H9 (cell line): Measurements from ENCODE around the gene HABP4. TPM values are rescaled to one million over a fixed set of nuclear protein-coding genes. Genes with fewer than 3 reads are reported as not detected.

Source experiments
- DNase-seq: peaks from one replicate; pipeline ENCODE4 v3.0.0-alpha.2; 2017
- H2AFZ ChIP-seq: one replicate; pipeline ENCODE4 v1.6.1; 2013; ENCODE audit warnings: mild to moderate bottlenecking, low read length, control low read depth, moderate library complexity
- H2AK5ac ChIP-seq: 2 replicates; pipeline ENCODE4 v1.6.1; 2013; ENCODE audit warnings: low read length, control low read depth, mixed read lengths; ENCODE audit not compliant: insufficient read length
- H2BK120ac ChIP-seq: one replicate; pipeline ENCODE4 v1.6.1; 2013; ENCODE audit warnings: low read depth, mild to moderate bottlenecking, low read length, control low read depth, inconsistent platforms; ENCODE audit not compliant: poor library complexity, severe bottlenecking
- H2BK12ac ChIP-seq: 2 replicates; pipeline ENCODE4 v1.6.1; 2013; ENCODE audit warnings: low read length, control low read depth, mixed read lengths, low read depth; ENCODE audit not compliant: insufficient read length
- H2BK15ac ChIP-seq: 2 replicates; pipeline ENCODE4 v1.6.1; 2013; ENCODE audit warnings: low read depth, low read length, control low read depth
- H2BK20ac ChIP-seq: one replicate; pipeline ENCODE4 v1.6.1; 2013; ENCODE audit warnings: low read depth, mild to moderate bottlenecking, low read length, control low read depth, inconsistent platforms; ENCODE audit not compliant: poor library complexity, severe bottlenecking
- H2BK5ac ChIP-seq: 2 replicates; pipeline ENCODE4 v1.6.1; 2013; ENCODE audit warnings: low read length, control low read depth, mixed read lengths; ENCODE audit not compliant: insufficient read length
- H3K14ac ChIP-seq: 2 replicates; pipeline ENCODE4 v1.6.1; 2013; ENCODE audit warnings: low read length, control low read depth; ENCODE audit not compliant: insufficient read depth
- H3K18ac ChIP-seq: 2 replicates; pipeline ENCODE4 v1.6.1; 2013; ENCODE audit warnings: low read depth, mild to moderate bottlenecking, mixed read lengths, low read length, control low read depth; ENCODE audit not compliant: insufficient read length
- H3K23ac ChIP-seq: 2 replicates; pipeline ENCODE4 v1.6.1; 2013; ENCODE audit warnings: low read length, control low read depth, mixed read lengths, low read depth; ENCODE audit not compliant: insufficient read length
- H3K23me2 ChIP-seq: 2 replicates; pipeline ENCODE4 v1.6.1; 2013; ENCODE audit warnings: low read depth, mild to moderate bottlenecking, mixed read lengths, low read length, control low read depth; ENCODE audit not compliant: insufficient read length, poor library complexity, severe bottlenecking
- H3K27ac ChIP-seq: 2 replicates; pipeline ENCODE4 v1.5.1; 2013; ENCODE audit warnings: low read length, control low read depth, mixed read lengths, low read depth; ENCODE audit not compliant: insufficient read length
- H3K27me3 ChIP-seq: 2 replicates; pipeline ENCODE4 v1.6.1; 2013; ENCODE audit warnings: low read length, control low read depth, inconsistent platforms; ENCODE audit not compliant: insufficient read depth
- H3K4ac ChIP-seq: 2 replicates; pipeline ENCODE4 v1.6.1; 2013; ENCODE audit warnings: low read depth, mild to moderate bottlenecking, control low read depth, inconsistent platforms, low read length, moderate library complexity
- H3K4me1 ChIP-seq: 2 replicates; pipeline ENCODE4 v1.6.1; 2013; ENCODE audit warnings: low read length, control low read depth, inconsistent platforms; ENCODE audit not compliant: insufficient read depth
- H3K4me2 ChIP-seq: 2 replicates; pipeline ENCODE4 v1.6.1; 2013; ENCODE audit warnings: low read length, control low read depth, mixed read lengths; ENCODE audit not compliant: insufficient read length, insufficient read depth
- H3K56ac ChIP-seq: 2 replicates; pipeline ENCODE4 v1.6.1; 2013; ENCODE audit warnings: low read depth, mild to moderate bottlenecking, mixed read lengths, low read length, control low read depth; ENCODE audit not compliant: insufficient read length
- H3K79me1 ChIP-seq: 2 replicates; pipeline ENCODE4 v1.6.1; 2013; ENCODE audit warnings: low read depth, mild to moderate bottlenecking, moderate library complexity, low read length, control low read depth, inconsistent platforms; ENCODE audit not compliant: insufficient read depth, poor library complexity, severe bottlenecking
- H3K79me2 ChIP-seq: 2 replicates; pipeline ENCODE4 v1.6.1; 2013; ENCODE audit warnings: low read length, control low read depth, inconsistent platforms; ENCODE audit not compliant: insufficient read depth
- H3K9ac ChIP-seq: 2 replicates; pipeline ENCODE4 v1.6.1; 2013; ENCODE audit warnings: low read length, control low read depth, mixed read lengths; ENCODE audit not compliant: insufficient read length; ENCODE audit errors: extremely low read depth
- H3K9me3 ChIP-seq: one replicate; pipeline ENCODE4 v1.6.1; 2013; ENCODE audit warnings: low read depth, low read length, inconsistent platforms; ENCODE audit not compliant: control insufficient read depth
- H3T11ph ChIP-seq: one replicate; pipeline ENCODE4 v1.6.1; 2013; ENCODE audit warnings: mild to moderate bottlenecking, low read length, control low read depth, inconsistent platforms
- H4K20me1 ChIP-seq: one replicate; pipeline ENCODE4 v1.6.1; 2013; ENCODE audit not compliant: control insufficient read depth, insufficient read length, insufficient read depth
- H4K5ac ChIP-seq: 2 replicates; pipeline ENCODE4 v1.6.1; 2013; ENCODE audit warnings: low read depth, mild to moderate bottlenecking, mixed read lengths, low read length, control low read depth; ENCODE audit not compliant: insufficient read length
- H4K8ac ChIP-seq: replicated peaks from 2 replicates; pipeline ENCODE4 v1.6.1; 2013; ENCODE audit warnings: low read length, control low read depth, mixed read lengths, low read depth; ENCODE audit not compliant: insufficient read length
- H4K91ac ChIP-seq: 2 replicates; pipeline ENCODE4 v1.6.1; 2013; ENCODE audit warnings: low read depth, mild to moderate bottlenecking, moderate library complexity, mixed read lengths, low read length, control low read depth; ENCODE audit not compliant: insufficient read length
- H3K27ac Mint-ChIP-seq, 3 experiments: 2 replicates in 2 of 3; 3 replicates in 1 of 3; pipeline ENCODE4 v1.8.0; 2020 to 2021; ENCODE audit warnings: mixed read lengths in 3 of 3, mild to moderate bottlenecking in 1 of 3, moderate library complexity in 1 of 3
- H3K27me3 Mint-ChIP-seq: 2 replicates; pipeline ENCODE4 v1.8.0; 2021; ENCODE audit warnings: low read depth, mild to moderate bottlenecking, moderate library complexity, mixed read lengths
- H3K36me3 Mint-ChIP-seq, 3 experiments: 2 replicates in 2 of 3; 3 replicates in 1 of 3; pipeline ENCODE4 v1.8.0; 2020 to 2021; ENCODE audit warnings: low read depth in 3 of 3, mixed read lengths in 3 of 3; ENCODE audit not compliant: insufficient read depth in 1 of 3
- H3K4me1 Mint-ChIP-seq, 2 experiments: 2 replicates each; pipeline ENCODE4 v1.8.0; 2020; ENCODE audit warnings: mixed read lengths in 2 of 2
- H3K4me3 Mint-ChIP-seq, 2 experiments: 2 replicates in 1 of 2; 3 replicates in 1 of 2; pipeline ENCODE4 v1.8.0; 2020 to 2021; ENCODE audit warnings: mild to moderate bottlenecking in 2 of 2, mixed read lengths in 2 of 2, moderate library complexity in 1 of 2
- H3K9me3 Mint-ChIP-seq, 2 experiments: 2 replicates in 1 of 2; 3 replicates in 1 of 2; pipeline ENCODE4 v1.8.0; 2020; ENCODE audit warnings: mild to moderate bottlenecking in 2 of 2, mixed read lengths in 2 of 2, moderate library complexity in 1 of 2
- CTCF ChIP-seq: fragments of 200-600 bp; sonication (generic); conservative IDR thresholded peaks from 3 replicates; pipeline ENCODE4 v1.8.0; 2021; ENCODE audit warnings: antibody characterized with exemption, mild to moderate bottlenecking
- WGBS: extraction: QIAGEN DNeasy Blood & Tissue Kit; methylation state at CpG from one replicate; pipeline ENCODE4 v1.1.7; 2013; ENCODE audit warnings: missing lambda C conversion rate, low lambda C conversion rate, mixed read lengths; ENCODE audit not compliant: insufficient read length; ENCODE audit errors: extremely low coverage; 5-methylcytosine and 5-hydroxymethylcytosine counted together
- total RNA-seq: library from RNA; stranded (reverse); gene quantifications from 2 replicates; pipeline ENCODE4 v1.2.1, GENCODE V29; 2021

The HABP4 gene
- total RNA-seq, 1 experiment from 2014 or later: 7.5 TPM

DNA sequence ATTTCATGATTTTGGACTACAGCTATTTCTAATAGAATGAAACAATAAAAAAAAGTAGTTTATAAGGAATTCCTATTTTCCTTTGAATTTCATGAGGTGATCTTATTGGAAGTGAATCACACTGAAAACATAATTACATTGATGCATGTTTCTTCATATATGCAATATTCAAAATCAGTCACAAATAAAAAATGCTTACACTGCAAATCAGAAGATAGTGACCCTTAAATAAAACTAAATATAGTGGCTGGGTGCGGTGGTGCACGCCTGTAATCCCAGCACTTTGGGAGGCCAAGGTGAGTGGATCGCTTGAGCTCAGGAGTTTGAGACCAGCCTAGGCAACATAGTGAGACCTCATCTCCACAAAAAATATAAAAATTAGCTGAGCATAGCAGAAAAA lies 90.1 kb downstream of the HABP4 start:
- Mint-ChIP-seq H3K36me3 (peaks cover 0 to 9% (median 5%) of the 10 kb centered on the region in 3 experiments; a peak in 4 of 7 replicates), H3K4me1 (peaks cover 0 to 4% of the 10 kb centered on the region in 2 experiments; a peak in 1 of 4 replicates), H3K27ac (no peak overlapping the region), H3K4me3 (no peak overlapping the region), H3K9me3 (no peaks in the 10 kb centered on the region), H3K27me3 (no peaks in the 10 kb centered on the region)
- H3K23ac ChIP-seq: no peak overlapping the region
- no peaks in the 10 kb centered on the region for H3K79me1 ChIP-seq
- H2AK5ac ChIP-seq: no peak overlapping the region
- no peak overlapping the region for H3K4me2 ChIP-seq
- TF ChIP-seq CTCF: no peak
- no peak overlapping the region for H2BK120ac ChIP-seq
- no peak overlapping the region for H3K18ac ChIP-seq
- H3K27ac ChIP-seq: no peak overlapping the region
- no peak overlapping the region for H2BK15ac ChIP-seq
- H4K91ac ChIP-seq: no peak overlapping the region
- H4K8ac ChIP-seq: no peak overlapping the region
- H2AFZ ChIP-seq: no peak overlapping the region
- no peaks in the 10 kb centered on the region for H3K4me1 ChIP-seq
- no peak overlapping the region for H2BK12ac ChIP-seq
- no peaks in the 10 kb centered on the region for H3K9me3 ChIP-seq
- no CpG with 5 or more reads among the region's 3 CpGs for WGBS
- H4K5ac ChIP-seq: no peak overlapping the region
- no peak overlapping the region for H3K56ac ChIP-seq
- H3K23me2 ChIP-seq: no peaks in the 10 kb centered on the region
- no peak overlapping the region for H3K14ac ChIP-seq
- H3K9ac ChIP-seq: no peak overlapping the region
- DNase-seq: no peak
- H3K4ac ChIP-seq: no peak overlapping the region
- H4K20me1 ChIP-seq: no peaks in the 10 kb centered on the region
- H2BK20ac ChIP-seq: no peak overlapping the region
- H3K27me3 ChIP-seq: no peaks in the 10 kb centered on the region
- no peak overlapping the region for H2BK5ac ChIP-seq
- no peak overlapping the region for H3T11ph ChIP-seq
- H3K79me2 ChIP-seq: no peaks in the 10 kb centered on the region

Other genes starting within 250 kb of the HABP4 start
- gene HSD17B3, start 148.0 kb upstream of the HABP4 start, total RNA-seq: not detected in 2 replicates
- gene SLC35D2, start 66.5 kb upstream of the HABP4 start, total RNA-seq: 17.9 and 19.0 TPM in 2 replicates
- 9.3 and 10.1 TPM in 2 replicates for gene ZNF367, start 31.8 kb upstream of the HABP4 start, total RNA-seq
- gene CDC14B, start 169.7 kb downstream of the HABP4 start, total RNA-seq: 26.6 and 28.4 TPM in 2 replicates
- gene PRXL2C, start 205.1 kb downstream of the HABP4 start, total RNA-seq: 4.7 and 5.9 TPM in 2 replicates